Adrenal gland (tissue), 5 donors: ENCODE results near the gene ZNF525.

Experiments
- POLR2A ChIP-seq, 2 donors: fragments of 450-650 bp; IDR thresholded peaks; one replicate each; pipeline ENCODE4 v1.6.1; 2017; ENCODE audit warnings: antibody characterized with exemption in 2 of 2, mild to moderate bottlenecking in 2 of 2, moderate library complexity in 1 of 2
- TF ChIP-seq, protein P1 (sequence below), 6 experiments: fragments of 450-650 bp in 4 of 6; fragments of 200-600 bp in 2 of 6; sonication (generic) in 1 of 6; IDR thresholded peaks; 1 replicate in 5 of 6; 2 replicates in 1 of 6; pipeline versions ENCODE4 v1.5.1 to v1.8.0; 2016 to 2021; ENCODE audit warnings: antibody characterized with exemption in 6 of 6, mild to moderate bottlenecking in 2 of 6, moderate library complexity in 1 of 6
- donor health status: DM: no; HTN: no; CAD: no.

DNA sequence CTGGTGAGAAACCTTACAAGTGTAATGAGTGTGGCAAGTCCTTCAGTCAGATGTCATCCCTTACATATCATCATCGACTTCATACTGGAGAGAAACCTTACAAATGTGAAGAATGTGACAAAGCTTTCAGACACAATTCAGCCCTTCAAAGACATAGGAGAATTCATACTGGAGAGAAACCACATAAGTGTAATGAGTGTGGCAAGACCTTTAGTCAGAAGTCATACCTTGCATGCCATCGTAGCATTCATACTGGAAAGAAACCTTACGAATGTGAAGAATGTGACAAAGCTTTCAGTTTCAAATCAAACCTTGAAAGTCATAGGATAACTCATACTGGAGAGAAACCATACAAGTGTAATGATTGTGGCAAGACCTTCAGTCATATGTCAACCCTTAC, 15.9 kb downstream of the ZNF525 start:
- TF ChIP-seq, protein P1, sequence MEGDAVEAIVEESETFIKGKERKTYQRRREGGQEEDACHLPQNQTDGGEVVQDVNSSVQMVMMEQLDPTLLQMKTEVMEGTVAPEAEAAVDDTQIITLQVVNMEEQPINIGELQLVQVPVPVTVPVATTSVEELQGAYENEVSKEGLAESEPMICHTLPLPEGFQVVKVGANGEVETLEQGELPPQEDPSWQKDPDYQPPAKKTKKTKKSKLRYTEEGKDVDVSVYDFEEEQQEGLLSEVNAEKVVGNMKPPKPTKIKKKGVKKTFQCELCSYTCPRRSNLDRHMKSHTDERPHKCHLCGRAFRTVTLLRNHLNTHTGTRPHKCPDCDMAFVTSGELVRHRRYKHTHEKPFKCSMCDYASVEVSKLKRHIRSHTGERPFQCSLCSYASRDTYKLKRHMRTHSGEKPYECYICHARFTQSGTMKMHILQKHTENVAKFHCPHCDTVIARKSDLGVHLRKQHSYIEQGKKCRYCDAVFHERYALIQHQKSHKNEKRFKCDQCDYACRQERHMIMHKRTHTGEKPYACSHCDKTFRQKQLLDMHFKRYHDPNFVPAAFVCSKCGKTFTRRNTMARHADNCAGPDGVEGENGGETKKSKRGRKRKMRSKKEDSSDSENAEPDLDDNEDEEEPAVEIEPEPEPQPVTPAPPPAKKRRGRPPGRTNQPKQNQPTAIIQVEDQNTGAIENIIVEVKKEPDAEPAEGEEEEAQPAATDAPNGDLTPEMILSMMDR (IDR thresholded peaks at IDR 0.05) = no peak
- TF ChIP-seq POLR2A (IDR thresholded peaks at IDR 0.05) = no peak
